HG03175 (cell line): ENCODE results near the gene DOLK.

Source experiments
- ATAC-seq: cut with Tn5 transposase; IDR thresholded peaks from one replicate; pipeline ENCODE4 v1.9.1; 2021; ENCODE audit warnings: mild to moderate bottlenecking, moderate library complexity; ENCODE audit not compliant: unreplicated experiment

DOLK gene

DNA sequence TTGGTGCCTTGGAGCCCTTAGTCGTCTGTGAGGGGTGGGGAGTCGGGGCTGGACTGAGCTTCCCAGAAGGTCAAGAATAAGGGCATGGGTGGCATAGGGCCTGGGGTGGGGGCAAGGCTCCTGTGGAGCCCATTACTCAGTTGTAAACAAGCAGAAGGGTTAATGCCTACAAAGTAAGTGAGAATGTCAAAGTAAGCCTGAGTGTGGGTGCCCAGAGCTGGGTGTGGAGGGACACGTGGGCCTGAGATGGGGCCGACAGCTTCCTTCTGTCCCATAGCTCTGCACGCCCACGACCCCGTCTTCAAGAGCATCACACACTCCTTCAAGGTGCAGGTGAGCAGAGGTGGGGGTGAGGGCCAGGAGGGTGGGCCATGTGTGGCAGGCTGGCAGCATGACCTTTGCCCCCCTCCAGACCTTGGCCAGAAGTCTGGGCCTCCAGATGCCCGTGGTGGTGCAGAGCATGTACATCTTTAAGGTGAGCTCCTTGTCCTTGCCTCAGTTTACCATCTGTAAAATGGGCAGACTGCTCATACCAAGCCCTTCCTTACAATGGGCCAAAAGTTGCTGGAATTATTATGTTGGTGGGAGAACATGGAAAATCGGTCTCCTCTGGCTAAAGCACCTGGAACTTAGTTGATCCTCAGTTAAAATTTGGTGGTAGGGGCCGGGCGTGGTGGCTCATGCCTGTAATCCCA, 11.1 kb downstream of the DOLK start:
- no peak for ATAC-seq

DNA sequence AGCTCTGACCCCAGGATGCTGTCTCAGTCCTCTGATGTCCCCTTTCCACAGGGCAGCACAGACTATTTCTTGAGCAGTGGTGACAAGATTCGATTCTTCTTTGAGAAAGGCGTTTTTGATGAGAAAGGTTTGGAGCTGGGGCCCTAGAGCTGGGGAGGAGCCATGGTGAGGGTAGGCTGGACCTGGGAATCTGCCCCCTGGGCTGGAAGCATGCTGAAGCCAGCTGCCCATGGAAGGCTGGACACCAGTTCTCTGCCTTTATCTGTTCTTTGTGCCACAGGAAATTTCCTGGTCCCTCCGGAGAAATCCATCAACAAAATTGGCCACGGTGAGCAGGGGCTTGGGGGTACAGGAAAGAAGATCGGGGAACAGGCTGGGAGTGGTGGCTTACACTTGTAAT, 13.7 kb downstream of the DOLK start:
- ATAC-seq, result no peak

DNA sequence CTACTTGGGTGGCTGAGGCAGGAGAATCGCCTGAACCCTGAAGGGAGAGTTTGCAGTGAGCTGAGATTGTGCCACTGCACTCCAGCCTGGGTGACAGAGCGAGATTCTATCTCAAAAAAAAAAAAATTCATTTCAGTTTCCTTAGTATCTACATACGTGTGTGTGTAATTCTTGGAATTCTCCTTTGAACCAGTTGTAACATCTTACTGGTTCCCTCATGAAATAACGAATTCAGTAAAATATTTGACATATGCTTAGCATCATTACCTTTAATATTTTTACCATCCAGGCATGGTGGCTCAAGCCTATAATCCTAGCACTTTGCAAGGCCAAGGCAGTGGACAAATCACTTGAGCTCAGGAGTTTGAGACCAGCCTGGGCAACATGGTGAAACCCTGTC, 17.8 kb downstream of the DOLK start:
- ATAC-seq, result no peak

DNA sequence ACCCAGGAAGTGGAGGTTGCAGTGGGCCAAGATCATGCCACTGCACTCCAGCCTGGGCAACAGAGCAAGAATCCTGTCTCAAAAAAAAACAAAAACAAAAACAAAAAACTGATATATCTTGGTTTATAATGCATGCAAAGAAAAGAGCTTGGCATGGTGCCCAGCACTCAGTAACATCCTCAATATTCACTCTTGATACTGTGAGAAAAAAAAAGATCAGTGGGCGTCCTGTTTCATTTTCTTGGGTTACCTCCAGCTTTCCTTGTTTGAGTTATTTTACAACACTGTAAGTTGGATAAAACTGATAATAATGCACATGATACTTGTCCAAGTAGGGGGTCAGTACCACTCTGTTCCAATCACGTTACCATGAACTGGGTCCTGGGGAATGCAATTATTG, 18.8 kb downstream of the DOLK start:
- no peak for ATAC-seq

- no peak for ATAC-seq
These were observed 19.5 kb downstream of the DOLK start for GRCh38 chr9:128927731-128928411.

- no peak for ATAC-seq
These were observed 23.9 kb downstream of the DOLK start for GRCh38 chr9:128923493-128923883.

DNA sequence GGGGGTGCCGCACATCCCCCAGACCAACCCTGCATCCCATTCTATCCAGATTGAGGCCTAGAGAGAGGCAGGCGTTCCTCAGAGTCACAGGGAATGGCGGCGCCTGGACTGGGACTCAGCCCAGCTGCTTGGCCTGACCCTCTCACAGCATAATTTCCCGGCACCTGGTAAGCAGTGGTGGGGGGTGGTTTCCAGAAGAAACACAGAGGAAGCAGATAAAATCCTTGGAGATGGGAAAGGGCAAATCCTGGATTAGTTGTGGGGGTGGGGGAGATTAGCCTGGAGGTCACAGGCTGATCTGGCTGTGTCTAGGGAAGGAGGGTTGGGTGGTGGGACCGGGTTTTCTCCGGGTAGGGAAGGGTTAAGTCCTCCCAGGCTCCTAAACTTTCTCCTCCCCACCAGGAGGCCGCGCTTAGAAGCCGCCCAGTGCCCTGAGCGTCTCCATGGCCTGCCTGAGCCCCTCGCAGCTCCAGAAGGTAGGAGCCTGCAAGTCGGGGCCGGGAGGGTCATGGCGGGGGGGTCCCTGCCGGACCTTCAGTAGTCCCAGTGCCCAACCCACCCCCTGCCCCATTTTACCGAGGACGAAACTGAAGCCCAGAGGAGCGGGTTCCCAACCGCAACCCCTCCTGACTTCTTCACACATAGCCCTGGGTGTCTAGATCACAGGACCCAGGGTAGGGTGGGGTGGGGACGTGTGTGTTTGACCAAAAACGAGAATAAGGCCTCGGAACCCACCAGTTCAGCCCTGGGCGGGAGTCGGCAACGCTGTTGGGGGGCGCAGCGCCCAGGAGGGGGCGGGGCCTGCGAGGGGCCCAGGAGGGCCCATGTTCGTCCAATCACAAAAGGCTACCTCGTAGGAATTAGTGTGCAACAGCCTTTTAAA, 25.3 kb downstream of the DOLK start:
- no peak for ATAC-seq

DNA sequence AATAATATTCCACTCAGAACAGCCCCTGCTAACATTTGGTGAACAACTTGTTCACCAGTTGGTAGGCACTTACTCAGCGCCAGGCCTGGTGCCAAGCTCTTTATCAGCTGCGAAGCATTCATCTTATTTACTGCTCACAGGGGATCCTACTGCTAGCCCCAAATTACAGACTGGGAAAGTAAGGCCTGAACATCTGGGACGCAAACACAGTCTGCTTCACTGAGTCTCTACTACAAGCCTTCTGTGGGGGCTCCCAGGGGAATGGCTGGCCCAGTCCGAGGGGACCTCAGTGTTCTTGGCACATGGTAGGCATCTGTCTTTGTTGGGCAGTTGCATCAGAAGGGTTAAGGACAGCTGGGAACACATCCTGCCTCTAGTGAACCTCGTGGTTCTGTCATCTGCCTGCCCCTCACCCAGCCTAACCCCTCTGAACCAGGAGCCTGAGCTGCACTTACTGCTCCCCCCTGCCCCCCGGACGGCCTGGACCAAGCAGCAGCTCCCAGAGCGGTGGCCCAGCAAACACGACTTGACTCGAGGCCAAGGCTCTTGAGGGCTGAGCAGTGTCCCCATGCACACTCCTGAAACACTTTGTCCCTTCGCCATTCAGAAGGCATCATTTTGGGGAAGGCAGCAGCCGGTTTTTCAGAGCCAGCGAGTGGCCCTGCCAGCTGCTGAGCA, 26.9 kb downstream of the DOLK start, which contains the start of gene PHYHD1:
Gene PHYHD1 (plus strand): TSS at position 602 of the 678 bp plus-strand sequence. CDS start 1,342 bp downstream, outside the sequence.
- ATAC-seq, result no peak

GRCh38 chr9:128919402-128920089, 27.9 kb downstream of the DOLK start:
- no peak for ATAC-seq

GRCh38 chr9:128918921-128919320, 28.5 kb downstream of the DOLK start:
- ATAC-seq, result no peak

DNA sequence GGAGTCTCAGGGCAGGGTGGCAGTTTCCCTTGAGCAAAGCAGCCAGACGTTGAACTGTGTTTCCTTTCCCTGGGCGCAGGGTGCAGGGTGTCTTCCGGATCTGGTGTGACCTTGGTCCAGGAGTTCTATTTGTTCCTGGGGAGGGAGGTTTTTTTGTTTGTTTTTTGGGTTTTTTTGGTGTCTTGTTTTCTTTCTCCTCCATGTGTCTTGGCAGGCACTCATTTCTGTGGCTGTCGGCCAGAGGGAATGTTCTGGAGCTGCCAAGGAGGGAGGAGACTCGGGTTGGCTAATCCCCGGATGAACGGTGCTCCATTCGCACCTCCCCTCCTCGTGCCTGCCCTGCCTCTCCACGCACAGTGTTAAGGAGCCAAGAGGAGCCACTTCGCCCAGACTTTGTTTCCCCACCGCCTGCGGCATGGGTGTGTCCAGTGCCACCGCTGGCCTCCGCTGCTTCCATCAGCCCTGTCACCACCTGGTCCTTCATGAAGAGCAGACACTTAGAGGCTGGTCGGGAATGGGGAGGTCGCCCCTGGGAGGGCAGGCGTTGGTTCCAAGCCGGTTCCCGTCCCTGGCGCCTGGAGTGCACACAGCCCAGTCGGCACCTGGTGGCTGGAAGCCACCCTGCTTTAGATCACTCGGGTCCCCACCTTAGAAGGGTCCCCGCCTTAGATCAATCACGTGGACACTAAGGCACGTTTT, 30.1 kb downstream of the DOLK start:
- no peak for ATAC-seq

GRCh38 chr9:128916745-128917144, 30.7 kb downstream of the DOLK start:
- no peak for ATAC-seq

DNA sequence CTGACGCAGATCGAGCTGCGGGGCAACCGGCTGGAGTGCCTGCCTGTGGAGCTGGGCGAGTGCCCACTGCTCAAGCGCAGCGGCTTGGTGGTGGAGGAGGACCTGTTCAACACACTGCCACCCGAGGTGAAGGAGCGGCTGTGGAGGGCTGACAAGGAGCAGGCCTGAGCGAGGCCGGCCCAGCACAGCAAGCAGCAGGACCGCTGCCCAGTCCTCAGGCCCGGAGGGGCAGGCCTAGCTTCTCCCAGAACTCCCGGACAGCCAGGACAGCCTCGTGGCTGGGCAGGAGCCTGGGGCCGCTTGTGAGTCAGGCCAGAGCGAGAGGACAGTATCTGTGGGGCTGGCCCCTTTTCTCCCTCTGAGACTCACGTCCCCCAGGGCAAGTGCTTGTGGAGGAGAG, 31.2 kb downstream of the DOLK start:
- ATAC-seq, result no peak

DNA sequence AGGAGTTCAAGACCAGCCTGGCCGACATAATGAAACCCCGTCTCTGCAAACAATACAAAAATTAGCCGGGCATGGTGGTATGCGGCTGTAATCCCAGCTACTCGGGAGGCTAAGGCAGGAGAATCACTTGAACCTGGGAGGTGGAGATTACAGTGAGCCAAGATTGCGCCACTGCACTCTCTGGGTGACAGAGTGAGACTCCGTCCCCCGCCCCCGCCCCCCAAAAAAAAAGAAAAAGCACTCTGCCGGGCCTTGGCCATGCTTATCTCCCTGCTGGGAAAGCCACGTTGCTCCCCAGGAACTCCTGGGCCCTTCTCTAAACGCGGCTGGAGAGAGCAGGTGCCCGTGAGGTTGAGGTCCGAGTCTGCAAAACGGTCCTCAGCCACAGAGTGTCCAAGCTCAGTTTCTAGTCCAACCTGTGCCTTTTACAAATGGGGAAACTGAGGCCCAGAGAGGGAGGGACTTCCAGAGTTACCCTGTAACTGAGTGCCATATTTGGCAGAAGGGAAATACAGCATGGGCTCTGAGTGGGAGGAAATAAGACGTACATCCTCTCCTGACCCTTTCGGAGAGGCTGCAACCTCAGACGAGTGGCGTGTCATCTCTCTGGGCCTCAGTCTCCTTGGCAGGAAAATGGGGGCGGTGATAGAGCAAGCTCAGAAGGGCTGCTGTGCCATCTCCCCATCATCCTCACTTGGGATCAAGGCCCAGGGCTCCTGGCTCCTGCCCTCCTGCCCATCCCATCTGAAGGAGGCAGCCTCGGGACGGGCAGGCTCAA, 33.2 kb downstream of the DOLK start:
- ATAC-seq, result no peak

- no peak for ATAC-seq
These were observed 34.1 kb downstream of the DOLK start for GRCh38 chr9:128913048-128913900.

GRCh38 chr9:128912270-128912853, 35.0 kb downstream of the DOLK start:
- ATAC-seq, result no peak

- no peak for ATAC-seq
These were observed 35.8 kb downstream of the DOLK start for GRCh38 chr9:128911529-128912035.

DNA sequence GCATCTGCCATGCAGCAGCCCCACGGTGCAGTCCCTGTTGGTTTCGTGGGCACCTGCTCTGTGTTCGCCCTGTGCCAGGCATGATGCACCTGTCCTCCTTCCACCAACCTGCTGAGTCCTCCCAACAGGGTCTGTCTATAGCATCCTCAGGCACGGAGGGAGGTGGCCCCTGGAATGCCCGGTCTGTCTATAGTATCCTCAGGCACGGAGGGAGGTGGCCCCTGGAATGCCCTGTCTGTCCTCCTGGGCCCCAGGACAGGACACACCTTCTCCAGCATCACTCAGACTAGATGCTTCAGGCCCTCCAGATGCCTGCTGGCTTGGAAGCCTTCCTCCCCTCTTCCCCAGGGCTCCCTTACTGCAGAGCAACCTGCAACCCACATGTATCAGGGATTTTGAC, 36.5 kb downstream of the DOLK start:
- ATAC-seq, result no peak
